GM12801 (cell line): ENCODE results near the gene PCNX2.

Experiments
- TF ChIP-seq, protein P1 (sequence below): IDR thresholded peaks from one replicate; pipeline ENCODE4 v1.5.1; 2011; ENCODE audit warnings: control low read depth; ENCODE audit not compliant: insufficient read length; ENCODE audit errors: extremely low read depth

PCNX2 gene

DNA sequence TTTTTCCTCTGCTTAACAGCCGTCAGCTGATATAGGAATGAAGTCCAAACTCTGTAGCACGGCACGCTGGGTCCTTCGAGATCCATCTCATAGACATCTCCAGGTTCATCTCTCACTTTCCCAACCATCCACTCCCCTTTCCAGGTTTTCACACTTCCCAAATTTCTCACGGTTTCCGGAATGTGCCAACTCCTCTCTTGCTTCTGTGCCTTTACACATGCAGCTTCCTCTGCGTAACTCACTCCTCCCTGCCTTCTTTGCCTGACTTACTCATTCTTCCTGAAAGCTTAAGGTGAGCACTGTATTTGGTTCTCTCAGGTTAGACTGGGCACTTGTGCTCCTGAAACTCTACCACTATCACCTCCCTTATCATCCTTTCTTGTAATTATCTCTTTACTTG lies 168.4 kb downstream of the PCNX2 start:
- TF ChIP-seq, protein P1, sequence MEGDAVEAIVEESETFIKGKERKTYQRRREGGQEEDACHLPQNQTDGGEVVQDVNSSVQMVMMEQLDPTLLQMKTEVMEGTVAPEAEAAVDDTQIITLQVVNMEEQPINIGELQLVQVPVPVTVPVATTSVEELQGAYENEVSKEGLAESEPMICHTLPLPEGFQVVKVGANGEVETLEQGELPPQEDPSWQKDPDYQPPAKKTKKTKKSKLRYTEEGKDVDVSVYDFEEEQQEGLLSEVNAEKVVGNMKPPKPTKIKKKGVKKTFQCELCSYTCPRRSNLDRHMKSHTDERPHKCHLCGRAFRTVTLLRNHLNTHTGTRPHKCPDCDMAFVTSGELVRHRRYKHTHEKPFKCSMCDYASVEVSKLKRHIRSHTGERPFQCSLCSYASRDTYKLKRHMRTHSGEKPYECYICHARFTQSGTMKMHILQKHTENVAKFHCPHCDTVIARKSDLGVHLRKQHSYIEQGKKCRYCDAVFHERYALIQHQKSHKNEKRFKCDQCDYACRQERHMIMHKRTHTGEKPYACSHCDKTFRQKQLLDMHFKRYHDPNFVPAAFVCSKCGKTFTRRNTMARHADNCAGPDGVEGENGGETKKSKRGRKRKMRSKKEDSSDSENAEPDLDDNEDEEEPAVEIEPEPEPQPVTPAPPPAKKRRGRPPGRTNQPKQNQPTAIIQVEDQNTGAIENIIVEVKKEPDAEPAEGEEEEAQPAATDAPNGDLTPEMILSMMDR: no peak

DNA sequence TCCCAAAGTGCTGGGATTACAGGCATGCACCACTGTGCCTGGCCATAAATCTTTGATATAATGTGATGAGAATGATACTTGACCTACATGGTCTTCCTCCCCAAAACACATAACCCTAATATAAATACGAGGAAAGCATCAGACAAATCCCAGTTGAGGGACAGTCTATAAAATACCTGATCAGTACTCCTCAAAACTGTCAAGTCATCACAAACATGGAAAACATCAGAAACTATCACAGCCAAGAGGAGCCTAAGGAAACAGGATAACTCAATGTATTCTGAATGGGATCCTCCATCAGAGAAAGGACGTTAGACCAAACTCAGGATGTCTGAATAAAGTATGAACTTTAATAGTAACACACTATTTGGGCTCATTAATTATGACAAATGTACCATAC lies 172.7 kb downstream of the PCNX2 start:
- TF ChIP-seq, protein P1: no peak

DNA sequence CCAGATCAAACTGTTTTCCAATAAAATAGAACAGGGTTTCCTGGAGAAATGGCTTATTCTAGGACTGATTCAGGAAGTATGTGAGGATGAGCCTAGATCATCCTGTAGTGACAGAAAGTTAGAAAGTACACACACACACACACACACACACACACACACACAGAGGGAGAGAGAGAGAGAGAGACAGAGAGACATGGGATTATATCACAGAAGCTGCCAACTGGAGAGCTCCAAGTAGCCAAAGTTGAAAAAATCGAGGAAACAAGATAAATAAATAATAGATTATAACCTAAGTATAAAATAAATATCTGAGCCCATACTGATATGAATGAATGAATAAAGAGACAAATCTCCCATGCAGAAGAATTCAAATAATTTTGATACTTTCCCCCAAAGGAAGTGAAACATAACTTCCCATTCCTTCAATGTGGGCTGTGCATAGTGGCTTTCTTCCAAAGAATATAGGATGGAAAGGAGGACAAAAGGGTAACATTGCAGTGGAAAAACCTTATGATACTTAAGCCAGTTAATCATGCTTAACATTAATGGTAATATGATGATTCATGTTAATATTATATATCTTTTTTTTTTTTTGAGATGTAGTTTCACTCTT lies 173.5 kb downstream of the PCNX2 start:
- TF ChIP-seq, protein P1: no peak

DNA sequence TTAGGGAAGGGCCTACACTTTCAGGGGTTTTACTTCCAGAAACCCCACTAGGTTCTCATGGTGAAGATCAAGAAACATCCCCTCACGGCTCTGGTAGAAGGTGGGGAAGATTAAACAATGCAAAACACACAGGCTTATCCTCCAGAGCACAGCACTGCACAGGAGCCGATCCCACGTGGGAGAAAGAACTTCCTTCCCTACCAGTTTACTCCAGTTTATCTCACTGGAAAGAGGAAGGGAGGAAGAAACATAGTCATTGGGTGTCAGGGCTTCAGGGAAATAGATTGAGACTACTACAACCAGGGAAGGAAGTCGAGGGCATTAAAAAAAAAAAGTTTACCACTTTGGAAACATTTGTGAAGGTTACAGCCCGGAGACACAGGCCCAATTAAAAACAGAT lies 180.7 kb downstream of the PCNX2 start:
- TF ChIP-seq, protein P1: no peak

DNA sequence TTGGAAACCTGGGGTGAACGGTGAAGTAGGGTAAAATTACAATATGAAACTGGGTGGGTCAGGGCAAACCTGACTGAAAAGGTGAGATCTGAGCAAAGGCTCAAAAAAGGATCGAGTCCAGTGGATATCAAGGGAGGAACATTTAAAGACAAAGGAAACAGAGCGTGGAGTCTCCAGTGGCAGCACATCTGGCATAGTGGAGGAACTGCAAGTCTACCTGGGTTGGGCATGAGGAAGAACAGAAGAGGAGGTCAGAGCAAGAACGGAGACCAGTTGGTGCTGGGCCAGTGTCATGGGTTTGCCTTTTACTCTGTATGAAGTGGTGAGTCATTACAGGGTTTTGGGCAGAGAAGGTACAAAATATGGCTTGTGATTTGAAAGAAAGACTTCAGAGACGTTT lies 181.4 kb downstream of the PCNX2 start:
- TF ChIP-seq, protein P1: no peak

DNA sequence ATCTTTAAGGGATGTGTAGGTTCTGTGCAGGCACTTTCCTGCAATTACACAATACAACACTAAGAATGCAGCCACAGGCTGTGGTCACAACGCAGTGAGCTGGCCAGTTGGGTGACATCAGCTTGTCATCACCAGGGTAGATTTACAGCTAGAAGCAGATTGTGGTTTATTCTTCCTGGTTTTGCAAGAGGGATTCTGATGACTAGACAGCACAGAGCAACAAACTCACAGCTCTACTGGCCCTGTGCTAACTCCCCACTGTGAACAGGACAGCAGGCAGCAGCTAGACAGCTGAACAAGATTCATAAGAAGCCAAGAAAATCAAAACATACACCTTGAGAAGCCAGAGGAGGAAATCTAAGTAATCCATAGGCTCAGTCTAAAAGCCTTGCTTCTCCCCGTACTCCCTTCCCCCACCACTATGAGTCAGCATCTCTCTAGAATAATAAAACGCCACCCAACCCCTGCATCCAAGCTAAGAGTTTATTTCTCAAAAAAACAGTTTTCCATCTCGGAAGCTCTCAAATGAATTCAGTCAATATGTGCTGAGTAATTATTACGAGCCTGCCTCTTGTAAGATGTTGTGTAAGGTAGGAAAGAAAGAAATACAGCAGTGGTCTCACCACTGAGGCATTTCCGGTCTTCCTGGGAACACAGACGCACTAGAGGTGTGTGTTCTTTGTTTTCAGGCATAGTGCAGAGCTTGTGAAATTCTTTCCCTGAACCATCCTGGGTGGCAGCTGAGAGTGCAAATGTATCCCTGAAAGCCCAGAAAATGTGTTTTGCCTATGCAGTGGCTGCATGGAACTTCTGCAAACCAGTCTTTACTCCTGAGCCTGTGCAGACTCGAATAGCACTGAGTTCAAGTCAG lies 182.3 kb downstream of the PCNX2 start:
- TF ChIP-seq, protein P1: no peak

DNA sequence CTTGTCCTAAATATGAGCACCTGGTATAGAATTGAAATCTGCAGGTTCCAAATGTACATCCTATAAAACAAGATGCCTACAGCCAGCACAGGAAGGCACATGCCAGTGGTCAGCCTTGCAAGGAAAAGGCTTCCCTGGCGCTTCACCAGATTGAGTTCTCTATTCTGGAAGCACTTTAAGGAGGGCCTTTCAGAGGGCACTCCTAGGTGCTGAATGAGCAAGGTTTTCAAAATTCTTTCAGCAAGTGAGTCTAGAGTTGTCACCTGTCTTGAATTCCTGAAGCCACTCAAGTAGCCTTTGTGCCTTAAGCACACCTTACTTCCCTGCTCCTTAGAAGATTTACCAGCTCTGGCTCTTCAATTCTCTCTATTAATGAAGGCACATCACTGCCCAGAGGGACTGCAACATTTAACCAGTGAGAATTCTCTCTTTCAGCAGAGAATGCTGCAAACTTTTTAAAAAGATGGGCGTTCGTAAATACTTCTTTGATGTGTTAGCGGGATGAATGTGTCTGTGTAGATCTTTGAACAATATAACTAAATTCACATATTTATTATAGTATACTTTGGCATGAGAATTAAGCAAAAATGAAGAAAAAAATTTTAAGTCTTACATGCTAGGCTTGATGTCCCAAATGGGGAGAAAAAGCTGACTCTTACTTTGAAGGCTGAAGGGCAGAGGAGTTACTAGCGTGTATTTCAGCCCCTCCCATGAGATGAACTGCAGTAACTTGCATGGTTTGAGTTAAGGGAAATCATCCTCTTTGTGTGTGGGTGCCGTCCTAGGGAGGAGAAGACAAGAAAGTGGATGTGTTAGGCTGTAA lies 183.1 kb downstream of the PCNX2 start:
- TF ChIP-seq, protein P1: no peak
